GM19467 (cell line): Measurements from ENCODE around the gene NOL7.
A peak's percentile ranks its signal among the peaks of the same experiment; 100 is the strongest.

Source experiments
- ATAC-seq: cut with Tn5 transposase; IDR thresholded peaks from one replicate; pipeline ENCODE4 v1.9.1; 2021; ENCODE audit warnings: mild to moderate bottlenecking, moderate library complexity; ENCODE audit not compliant: unreplicated experiment

The NOL7 gene

GRCh38 chr6:13593720-13594119 lies 21.4 kb upstream of the NOL7 start:
- ATAC-seq, result no peak

DNA sequence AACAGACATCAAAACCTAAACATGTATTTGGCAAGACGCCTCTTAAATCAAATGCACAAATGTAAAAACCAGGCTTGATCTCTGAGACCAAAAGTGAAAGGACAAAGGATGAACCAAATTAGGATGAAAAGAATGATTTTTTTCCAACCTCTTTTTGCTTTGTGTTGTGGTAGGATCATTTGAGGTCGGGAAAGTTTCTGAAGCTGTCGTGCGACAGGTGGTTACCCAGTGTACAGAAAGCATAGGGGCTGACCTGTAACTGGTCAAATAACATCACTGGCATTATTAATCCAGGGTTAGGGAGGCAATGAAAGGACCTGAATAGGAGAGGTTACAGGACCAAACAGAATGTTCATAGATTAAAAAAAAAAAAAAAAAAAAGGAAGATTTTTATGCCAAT lies 18.1 kb upstream of the NOL7 start:
- no peak for ATAC-seq

- ATAC-seq, result no peak
These were observed 15.1 kb upstream of the NOL7 start for GRCh38 chr6:13600036-13600435.

- ATAC-seq, result no peak
These were observed 11.0 kb upstream of the NOL7 start for GRCh38 chr6:13604135-13604534.

- no peak for ATAC-seq
These were observed 10.4 kb upstream of the NOL7 start for GRCh38 chr6:13604546-13605416.

DNA sequence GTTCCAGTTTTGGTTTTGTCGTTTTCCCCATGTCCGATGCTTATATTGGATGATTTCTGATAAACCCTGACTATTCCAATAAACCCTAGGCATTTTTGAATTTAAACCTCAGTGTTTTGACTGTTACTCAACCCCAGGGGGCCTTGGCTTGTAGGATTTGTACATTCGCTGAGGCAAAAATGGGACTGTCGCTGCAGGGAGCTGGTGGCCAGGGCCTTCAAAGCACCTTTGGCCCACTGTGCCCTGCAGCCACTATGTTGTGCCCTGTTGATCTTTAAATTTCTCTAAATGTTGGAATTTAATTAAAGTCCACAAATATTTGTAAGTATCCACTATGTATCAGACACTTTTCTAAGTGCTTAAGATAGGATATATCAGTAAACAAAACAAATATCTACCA lies 9.5 kb upstream of the NOL7 start:
- no peak for ATAC-seq

DNA sequence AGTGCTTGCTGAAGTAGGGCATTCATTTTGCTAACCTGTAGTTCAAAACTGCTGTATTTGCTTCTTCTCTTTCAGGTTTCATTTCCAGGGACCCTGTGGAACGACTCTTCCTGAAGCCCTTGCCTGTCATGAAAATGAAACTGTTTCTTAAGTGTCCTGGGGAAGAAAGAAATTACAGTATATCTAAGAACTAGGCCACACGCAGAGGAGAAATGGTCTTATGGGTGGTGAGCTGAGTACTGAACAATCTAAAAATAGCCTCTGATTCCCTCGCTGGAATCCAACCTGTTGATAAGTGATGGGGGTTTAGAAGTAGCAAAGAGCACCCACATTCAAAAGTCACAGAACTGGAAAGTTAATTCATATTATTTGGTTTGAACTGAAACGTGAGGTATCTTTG lies 3.4 kb upstream of the NOL7 start:
- ATAC-seq, result no peak

GRCh38 chr6:13613029-13613594 lies 2.0 kb upstream of the NOL7 start:
- ATAC-seq, result no peak

DNA sequence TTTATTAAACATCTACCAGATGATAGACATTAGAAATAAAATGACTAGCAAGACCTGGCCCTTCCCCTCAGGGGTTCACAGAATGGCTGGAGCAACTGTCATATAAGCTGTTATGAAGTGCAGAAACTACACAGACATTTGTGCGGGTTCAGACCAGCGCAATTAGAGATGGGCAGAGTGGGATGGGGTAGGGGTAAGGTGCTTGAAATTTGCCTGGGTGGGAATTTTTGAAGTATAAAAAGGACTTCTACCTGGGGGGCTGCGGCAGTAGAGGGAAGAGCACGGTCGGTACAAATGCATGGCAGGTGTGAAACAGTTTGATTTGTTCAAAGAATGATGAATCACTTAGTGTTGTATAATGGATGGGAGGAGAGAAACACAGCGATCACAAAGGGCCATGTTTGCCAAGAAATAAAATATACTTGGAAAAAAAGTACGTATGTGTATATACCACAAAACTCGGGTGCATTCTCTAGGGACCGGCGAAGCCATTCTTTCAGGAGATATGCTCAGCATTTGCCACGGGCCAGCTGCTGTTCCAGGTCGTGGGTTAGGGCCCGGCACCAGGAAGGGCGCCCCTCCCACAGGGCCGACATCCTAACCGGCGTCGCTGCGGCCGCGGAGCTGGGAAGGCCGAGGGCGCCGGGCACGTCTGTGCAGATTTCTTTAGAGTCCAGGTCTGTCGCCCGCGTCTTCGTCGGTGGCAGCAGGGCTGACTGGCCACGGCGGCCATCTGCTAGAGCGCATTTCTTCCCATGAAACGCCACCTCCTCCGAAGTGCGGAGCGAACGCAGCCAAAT lies 809 bp upstream of the NOL7 start:
- ATAC-seq, result peak; percentile 13

DNA sequence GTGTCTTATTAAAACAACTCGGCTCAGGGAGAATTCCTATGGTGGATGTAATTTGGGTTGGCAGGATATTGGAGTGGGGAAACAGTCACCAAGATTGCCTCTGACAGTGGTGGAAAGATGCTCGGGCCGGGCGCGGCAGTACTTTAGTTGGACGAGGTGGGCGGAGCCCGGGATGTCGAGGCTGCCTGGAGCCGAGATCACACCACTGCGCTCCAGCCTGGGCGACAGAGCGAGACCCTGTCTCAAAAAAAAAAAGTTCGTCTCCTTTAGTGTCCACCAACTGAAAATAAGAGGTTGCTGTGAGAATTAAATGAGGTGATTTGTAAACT lies 621 bp downstream of the NOL7 start:
- no peak for ATAC-seq

DNA sequence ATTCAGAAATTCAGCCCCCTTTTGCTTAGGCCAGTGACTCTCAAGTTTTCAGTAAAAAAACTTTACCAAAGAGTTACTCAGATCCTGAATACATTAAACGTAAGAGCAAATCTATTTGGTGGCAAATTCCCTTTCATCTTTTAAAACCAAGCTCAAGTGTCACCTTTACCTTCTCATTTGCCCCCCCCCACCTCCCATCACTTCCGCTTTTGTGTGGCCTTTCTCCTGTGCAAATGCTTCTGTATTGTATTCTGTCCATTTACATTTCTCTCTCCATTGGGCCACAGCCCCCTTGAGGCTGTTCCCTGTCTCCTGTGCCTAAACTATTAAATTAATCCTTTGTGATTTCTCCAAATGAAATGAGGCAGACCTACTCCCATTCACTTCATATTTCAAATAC lies 1.9 kb downstream of the NOL7 start:
- no peak for ATAC-seq

DNA sequence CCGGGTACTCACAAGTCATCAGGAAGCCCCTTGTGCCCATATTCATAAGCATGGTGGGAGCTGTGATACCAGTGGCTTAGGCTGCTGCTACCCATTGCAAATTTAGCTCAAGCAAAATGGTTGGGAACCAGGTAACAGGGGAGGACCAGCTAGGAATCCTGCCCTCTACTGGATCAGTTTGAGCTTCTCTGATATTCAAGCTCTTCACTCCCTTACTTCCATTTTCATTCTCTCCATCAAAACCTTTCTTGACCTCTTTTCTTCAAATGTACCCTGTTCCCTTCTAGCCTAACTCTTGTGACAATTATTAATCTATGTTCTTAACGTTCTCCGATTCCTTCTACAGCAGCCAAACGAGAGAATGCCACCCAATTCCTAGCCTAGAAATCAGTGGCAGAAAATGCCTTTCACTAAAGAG lies 9.7 kb downstream of the NOL7 start:
- no peak for ATAC-seq

DNA sequence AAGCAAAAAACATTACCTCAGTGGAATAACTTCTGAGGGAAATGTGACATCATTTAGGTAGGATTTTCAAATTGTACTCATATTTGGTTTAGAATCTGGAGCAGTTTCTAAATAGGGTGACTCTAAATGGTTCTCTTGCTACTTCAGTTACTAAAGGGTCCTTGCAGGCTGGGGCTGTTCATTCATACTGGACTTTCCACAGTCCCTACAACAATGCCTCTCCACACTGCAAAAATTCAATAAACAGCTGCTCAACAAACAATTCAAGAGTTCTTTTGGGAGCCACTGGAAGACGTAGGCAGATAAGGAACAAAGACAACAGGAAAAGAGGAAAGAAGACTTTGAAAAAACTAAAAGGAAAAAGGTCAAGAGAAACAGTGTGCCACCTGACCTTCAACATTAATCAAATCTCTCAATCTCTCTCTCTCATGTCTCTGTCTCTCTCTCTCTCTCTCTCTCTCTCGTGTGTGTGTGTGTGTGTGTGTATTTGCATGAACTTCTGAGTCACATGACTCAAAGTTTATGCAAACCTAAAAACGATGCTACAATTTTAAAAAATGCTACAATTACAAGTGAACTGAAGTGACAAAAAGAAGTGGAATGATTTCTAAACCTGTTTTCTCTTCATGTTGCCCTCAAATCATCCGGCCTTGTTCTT lies 14.5 kb downstream of the NOL7 start:
- ATAC-seq, result no peak

DNA sequence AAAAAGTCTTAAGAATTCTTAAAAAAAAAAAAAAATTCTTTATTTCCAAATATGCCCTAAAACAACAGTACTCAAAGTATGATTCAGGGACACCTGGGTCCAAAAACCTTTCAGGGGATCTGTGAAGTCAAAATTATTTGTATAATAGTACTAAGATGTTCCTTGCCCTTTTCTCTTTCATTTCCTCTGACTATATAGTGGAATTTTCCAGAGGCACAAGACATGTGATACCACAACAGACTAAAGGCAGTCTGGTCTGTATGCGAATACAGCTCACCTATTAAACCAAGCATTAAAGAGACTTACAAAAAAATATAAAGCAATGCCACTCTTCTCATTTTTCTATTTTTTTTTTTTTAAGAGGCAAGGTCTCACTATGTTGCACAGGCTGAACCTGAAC lies 15.4 kb downstream of the NOL7 start:
- ATAC-seq, result no peak

DNA sequence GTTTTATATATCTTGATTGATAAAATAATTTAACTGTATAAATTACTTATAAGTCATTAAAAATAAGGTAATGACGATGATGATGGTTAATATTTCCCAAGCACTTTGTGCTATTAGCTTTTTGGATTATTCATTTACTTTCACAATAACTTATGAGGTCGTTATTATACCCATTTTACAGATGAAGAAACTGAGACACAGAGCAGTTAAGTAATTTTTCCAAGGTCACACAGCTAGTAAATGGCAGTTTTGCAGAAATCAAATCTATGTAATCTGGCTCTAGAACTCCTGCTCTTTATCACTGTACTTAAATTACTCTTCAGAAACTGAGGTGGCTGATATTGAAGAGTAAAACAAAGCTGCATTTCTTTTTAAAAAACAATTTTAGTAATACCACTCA lies 18.2 kb downstream of the NOL7 start:
- ATAC-seq, result no peak

- no peak for ATAC-seq
These were observed 21.0 kb downstream of the NOL7 start for GRCh38 chr6:13635948-13636658.

DNA sequence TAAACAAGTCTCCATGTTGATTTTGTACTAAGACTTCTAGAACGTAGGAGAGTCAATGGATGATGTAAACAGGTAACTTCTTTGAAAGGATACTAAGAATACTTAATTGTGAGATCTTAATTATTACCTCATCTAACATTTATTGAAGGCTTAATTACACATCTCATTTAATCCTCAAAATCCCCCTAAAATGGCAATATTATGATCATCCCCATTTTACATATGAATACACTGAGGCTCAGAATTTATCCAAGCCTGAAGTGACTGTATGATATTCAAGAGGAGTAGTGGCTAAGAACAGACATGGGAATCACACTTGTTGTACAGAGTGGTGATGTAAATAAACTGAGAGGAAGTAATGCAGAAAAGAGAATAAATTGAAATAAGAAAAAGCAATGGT lies 22.9 kb downstream of the NOL7 start:
- ATAC-seq, result no peak

DNA sequence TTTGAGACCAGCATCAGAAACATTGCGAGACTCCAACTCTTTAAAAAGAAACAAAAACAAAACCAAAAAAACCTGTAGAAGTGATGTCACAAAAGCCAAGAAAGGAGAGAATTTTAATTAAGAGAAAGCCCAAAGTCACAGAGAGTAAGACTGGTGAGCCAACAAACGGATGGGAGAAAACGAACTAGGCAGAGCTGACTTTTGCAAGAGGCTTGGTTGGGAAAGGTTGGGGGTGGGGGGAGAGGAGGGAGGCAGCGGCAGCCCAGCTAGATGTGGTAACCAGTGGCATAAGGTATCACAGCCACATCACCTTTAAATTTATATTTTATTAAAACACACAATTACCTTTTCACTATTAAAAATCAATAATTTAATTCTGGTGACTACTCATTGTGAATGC lies 23.5 kb downstream of the NOL7 start:
- ATAC-seq, result no peak

DNA sequence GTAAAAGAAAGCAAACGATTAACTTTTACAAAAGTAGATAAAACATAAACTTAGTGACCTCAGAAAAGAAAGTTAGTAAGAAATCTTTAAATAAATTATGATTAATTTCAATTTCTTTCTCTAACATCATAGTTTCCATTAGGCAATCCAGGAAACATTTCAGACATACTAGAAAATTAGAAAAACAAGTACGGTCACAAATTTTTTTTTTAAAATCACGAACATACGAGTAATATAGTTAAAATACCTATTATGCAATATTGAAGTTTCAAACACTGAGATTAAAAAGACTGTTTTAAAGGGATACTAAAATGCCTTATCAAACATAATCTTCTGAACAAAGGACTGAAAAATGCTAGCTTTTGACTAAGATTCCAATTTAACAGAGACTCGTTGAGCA lies 26.2 kb downstream of the NOL7 start:
- ATAC-seq, result no peak

GRCh38 chr6:13643125-13643524 lies 28.0 kb downstream of the NOL7 start:
- no peak for ATAC-seq

DNA sequence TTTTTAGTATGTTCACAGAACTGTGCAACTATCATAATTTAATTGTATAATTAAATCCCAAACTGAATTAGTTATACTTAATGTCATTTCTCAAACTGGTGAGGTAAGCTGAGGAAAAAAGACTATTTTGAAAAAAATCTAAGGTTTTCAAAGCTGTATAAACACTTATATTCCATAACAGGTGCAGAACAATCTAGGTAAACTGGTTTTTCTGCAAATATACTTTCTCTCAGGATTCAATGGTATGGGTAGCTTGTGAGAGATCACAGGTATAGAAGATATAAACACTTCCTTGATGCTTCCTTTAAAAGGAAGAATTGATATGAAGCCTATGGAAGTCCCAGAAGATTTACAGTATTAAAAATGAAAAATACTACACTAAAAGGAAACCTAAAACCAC lies 33.7 kb downstream of the NOL7 start:
- no peak for ATAC-seq
